HepG2 (cell line): ENCODE measurements around the gene MYOM1. TPM values are rescaled to one million over a fixed set of nuclear protein-coding genes. Genes with fewer than 3 reads are reported as not detected.
A peak's percentile ranks its signal among the peaks of the same experiment; 100 is the strongest.

ENCODE experiments used
- ATF4 ChIP-seq, 2 experiments: fragments of 450-650 bp in 1 of 2; sonication (generic) in 1 of 2; formaldehyde crosslinking; IDR thresholded peaks; 2 replicates each; pipeline versions ENCODE4 v1.5.0 to v1.8.0; 2020 to 2022; ENCODE audit warnings: mild to moderate bottlenecking in 1 of 2, missing genetic modification reagents in 1 of 2
- FOXK1 ChIP-seq: sonication (generic); formaldehyde crosslinking; IDR thresholded peaks from 2 replicates; pipeline ENCODE4 v1.4.0; 2020; ENCODE audit warnings: low read depth, missing genetic modification reagents, borderline replicate concordance
- HHEX ChIP-seq: IDR thresholded peaks from 2 replicates; pipeline ENCODE4 v1.6.1; 2016; ENCODE audit warnings: control low read depth
- JARID2 ChIP-seq: sonication (generic); formaldehyde crosslinking; IDR thresholded peaks from 2 replicates; pipeline ENCODE4 v1.8.1; 2023; ENCODE audit warnings: missing genetic modification reagents, inconsistent platforms; ENCODE audit not compliant: insufficient replicate concordance
- MBD4 ChIP-seq: IDR thresholded peaks from 2 replicates; pipeline ENCODE4 v1.6.1; 2012; ENCODE audit warnings: low read length, inconsistent platforms, borderline replicate concordance
- MNT ChIP-seq: fragments of 450-650 bp; IDR thresholded peaks from 2 replicates; pipeline ENCODE4 v1.6.1; 2016
- NCOA1 ChIP-seq: sonication (generic); formaldehyde crosslinking; IDR thresholded peaks from 2 replicates; pipeline ENCODE4 v1.9.0; 2021; ENCODE audit warnings: missing genetic modification reagents
- NR2F2 ChIP-seq: IDR thresholded peaks from 2 replicates; pipeline ENCODE4 v1.6.1; 2012; ENCODE audit warnings: low read depth, inconsistent platforms, borderline replicate concordance
- RFXANK ChIP-seq: IDR thresholded peaks from 2 replicates; pipeline ENCODE4 v1.6.1; 2016
- TFDP1 ChIP-seq: IDR thresholded peaks from 2 replicates; pipeline ENCODE4 v1.6.1; 2016; ENCODE audit warnings: missing compliant biosample characterization, missing genetic modification reagents, borderline replicate concordance
- ZFP1 ChIP-seq: IDR thresholded peaks from 2 replicates; pipeline ENCODE4 v1.6.1; 2016
- ZNF12 ChIP-seq: sonication (generic); formaldehyde crosslinking; IDR thresholded peaks from 2 replicates; pipeline ENCODE4 v1.5.0; 2020; ENCODE audit warnings: missing genetic modification reagents
- ZNF362 ChIP-seq: sonication (generic); formaldehyde crosslinking; IDR thresholded peaks from 2 replicates; pipeline ENCODE4 v1.4.0; 2020; ENCODE audit warnings: missing genetic modification reagents, mild to moderate bottlenecking, borderline replicate concordance
- ZNF546 ChIP-seq: sonication (generic); formaldehyde crosslinking; conservative IDR thresholded peaks from 2 replicates; pipeline ENCODE4 v1.8.1; 2023; ENCODE audit warnings: mild to moderate bottlenecking, missing genetic modification reagents
- polyA plus RNA-seq, 8 experiments: library from polyadenylated mRNA; depleted of rRNA in 3 of 8; stranded (reverse) in 7 of 8; unstranded in 1 of 8; fragments of >200 nt; fragmentation: Illumina TruSeq in 4 of 8; extraction: Trizol in 4 of 8; gene quantifications; 2 replicates each; pipeline versions ENCODE4 v1.2.1 to v1.2.3, GENCODE V29; 2011 to 2016; ENCODE audit warnings: low read depth in 4 of 8, missing spikeins in 1 of 8, mixed read lengths in 1 of 8; ENCODE audit not compliant: insufficient read depth in 1 of 8
- total RNA-seq, 5 experiments: library from RNA; depleted of rRNA; stranded (reverse); fragments of >200 nt; fragmentation: Illumina TruSeq; extraction: Trizol; gene quantifications; 2 replicates each; pipeline ENCODE4 v1.2.3, GENCODE V29; 2016; ENCODE audit warnings: low read depth in 1 of 5
- TF ChIP-seq, protein P1 (sequence below), 2 experiments: sonication (generic) in 1 of 2; formaldehyde crosslinking in 1 of 2; IDR thresholded peaks; 2 replicates each; pipeline versions ENCODE4 v1.6.1 to v1.9.0; 2014 to 2022; ENCODE audit warnings: antibody characterized with exemption in 1 of 2, borderline replicate concordance in 1 of 2, inconsistent platforms in 1 of 2, low read depth in 1 of 2, missing genetic modification reagents in 1 of 2

The MYOM1 gene
- total and polyA plus RNA-seq, 2 of the 13 experiments (the other 11 are each of a cell fraction or from before 2014, with no cell fraction given), result 0.46 to 0.98 TPM

- TF ChIP-seq ZNF546 (CRISPR knock-in tag) (no peak), NCOA1 (CRISPR knock-in tag) (no peak), ATF4 (CRISPR knock-in tag; IDR thresholded peaks at IDR 0.05) (peak in 1 of 2 experiments; percentile 65; a peak in 1 of 4 replicates), ZNF12 (CRISPR knock-in tag) (peak; percentile 21; the same call in 1 of the 2 replicates), FOXK1 (CRISPR knock-in tag) (peak; percentile 70; the same call in 1 of the 2 replicates), ZFP1 (no peak), NR2F2 (peak; percentile 69), MNT (peak; percentile 63), ZNF362 (CRISPR knock-in tag) (peak; percentile 72; the same call in 1 of the 2 replicates), RFXANK (CRISPR knock-in tag) (0 out of 2 replicates have a peak, but pooled peaks have one; percentile 38), HHEX (peak; percentile 52), MBD4 (no peak), TFDP1 (CRISPR knock-in tag) (peak; percentile 15; the same call in 1 of the 2 replicates), JARID2 (CRISPR knock-in tag) (peak; percentile 60)
- TF ChIP-seq, protein P1, sequence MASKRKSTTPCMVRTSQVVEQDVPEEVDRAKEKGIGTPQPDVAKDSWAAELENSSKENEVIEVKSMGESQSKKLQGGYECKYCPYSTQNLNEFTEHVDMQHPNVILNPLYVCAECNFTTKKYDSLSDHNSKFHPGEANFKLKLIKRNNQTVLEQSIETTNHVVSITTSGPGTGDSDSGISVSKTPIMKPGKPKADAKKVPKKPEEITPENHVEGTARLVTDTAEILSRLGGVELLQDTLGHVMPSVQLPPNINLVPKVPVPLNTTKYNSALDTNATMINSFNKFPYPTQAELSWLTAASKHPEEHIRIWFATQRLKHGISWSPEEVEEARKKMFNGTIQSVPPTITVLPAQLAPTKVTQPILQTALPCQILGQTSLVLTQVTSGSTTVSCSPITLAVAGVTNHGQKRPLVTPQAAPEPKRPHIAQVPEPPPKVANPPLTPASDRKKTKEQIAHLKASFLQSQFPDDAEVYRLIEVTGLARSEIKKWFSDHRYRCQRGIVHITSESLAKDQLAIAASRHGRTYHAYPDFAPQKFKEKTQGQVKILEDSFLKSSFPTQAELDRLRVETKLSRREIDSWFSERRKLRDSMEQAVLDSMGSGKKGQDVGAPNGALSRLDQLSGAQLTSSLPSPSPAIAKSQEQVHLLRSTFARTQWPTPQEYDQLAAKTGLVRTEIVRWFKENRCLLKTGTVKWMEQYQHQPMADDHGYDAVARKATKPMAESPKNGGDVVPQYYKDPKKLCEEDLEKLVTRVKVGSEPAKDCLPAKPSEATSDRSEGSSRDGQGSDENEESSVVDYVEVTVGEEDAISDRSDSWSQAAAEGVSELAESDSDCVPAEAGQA (IDR thresholded peaks at IDR 0.05; ENCODE audit: low read depth), result peak; percentile 43; the same call in 1 of the 2 replicates
- TF ChIP-seq, protein P1 (CRISPR knock-in tag; IDR thresholded peaks at IDR 0.05; ENCODE audit: borderline replicate concordance), result no peak
These were observed 102.1 kb downstream of the MYOM1 start (continued) for GRCh38 chr18:3117493-3118192.
